GM18909 (cell line): ENCODE results near the gene KRT78.
"Not testable (repeated sequence)": the region's sequence is repeated elsewhere in the genome, so short reads cannot be mapped to it uniquely, and the experiment has no call there.

Source experiments
- ATAC-seq: cut with Tn5 transposase; IDR thresholded peaks from one replicate; pipeline ENCODE4 v1.9.1; 2021; ENCODE audit warnings: mild to moderate bottlenecking; ENCODE audit not compliant: unreplicated experiment, poor library complexity

Gene KRT78

DNA sequence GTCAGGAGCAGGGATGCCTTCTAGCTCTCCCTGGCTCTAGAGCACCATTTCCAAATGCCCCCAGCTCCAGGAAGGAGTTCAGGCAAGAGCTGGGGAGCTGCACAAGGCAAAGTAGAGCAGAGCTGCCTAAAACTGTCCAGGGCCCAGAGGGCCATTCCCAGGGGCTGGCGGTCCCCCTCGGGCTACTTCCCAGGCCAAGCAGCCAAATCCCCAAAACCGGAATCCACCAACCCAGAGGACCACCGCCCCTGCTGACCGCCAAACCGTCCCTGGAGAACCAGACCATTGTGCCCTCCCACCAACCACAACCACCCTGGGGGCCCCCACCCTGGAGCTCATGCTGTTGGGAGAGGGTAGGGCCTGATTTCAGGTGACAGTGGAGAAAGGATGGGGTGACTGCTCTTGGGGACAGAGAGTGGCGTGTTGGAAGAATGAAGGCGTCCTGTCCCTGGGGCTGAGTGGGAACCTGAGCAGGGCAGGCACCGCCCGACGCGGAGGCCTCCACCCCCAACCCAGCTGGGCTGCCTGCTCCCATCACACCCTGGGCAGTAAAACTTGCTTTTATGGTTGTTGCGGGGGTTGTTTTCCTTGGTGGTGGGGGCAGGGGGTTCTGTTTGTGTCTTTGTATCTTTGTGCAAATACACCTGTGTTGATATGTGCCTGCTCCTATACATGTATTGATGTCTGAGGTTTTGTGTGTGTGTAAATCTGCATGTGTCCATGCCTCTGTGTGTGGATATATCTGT is 24.0 kb upstream of the KRT78 start:
- ATAC-seq = no peak

DNA sequence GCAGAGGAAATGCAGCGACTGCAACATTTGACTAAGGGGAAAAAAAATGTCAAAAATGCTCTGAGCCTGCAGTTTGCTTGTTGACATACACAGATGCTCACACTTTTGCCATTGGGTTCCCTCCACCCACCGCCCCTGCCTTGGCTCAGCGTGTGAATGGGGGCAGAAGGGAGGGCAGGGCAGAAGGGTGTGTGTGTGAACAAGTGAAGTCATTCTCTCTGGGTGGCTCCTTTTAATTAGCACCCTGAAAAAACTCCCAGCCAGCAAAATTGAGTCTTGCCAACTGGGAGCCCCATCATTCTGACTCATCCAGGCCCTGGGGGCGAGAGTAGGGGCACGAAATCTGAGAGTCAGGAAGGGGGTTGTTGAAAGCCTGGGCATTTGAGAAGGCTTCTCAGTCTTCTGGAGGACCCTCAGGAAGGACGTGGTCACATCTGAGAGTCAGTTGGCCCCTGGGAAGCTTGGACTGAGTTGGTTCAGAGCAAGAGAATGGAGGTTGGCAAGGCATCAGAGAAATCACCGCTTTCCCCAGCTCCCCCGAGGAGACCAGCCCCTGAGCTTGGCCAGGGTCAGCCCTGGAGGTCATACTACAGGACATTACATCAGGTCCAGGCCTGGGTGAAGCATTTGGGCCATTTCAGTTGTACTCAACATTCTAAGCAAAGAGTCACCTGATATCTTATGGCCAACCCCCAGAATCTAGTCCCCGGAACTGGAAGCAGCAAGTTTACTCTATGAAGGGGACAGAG is 22.7 kb upstream of the KRT78 start:
- ATAC-seq = no peak

DNA sequence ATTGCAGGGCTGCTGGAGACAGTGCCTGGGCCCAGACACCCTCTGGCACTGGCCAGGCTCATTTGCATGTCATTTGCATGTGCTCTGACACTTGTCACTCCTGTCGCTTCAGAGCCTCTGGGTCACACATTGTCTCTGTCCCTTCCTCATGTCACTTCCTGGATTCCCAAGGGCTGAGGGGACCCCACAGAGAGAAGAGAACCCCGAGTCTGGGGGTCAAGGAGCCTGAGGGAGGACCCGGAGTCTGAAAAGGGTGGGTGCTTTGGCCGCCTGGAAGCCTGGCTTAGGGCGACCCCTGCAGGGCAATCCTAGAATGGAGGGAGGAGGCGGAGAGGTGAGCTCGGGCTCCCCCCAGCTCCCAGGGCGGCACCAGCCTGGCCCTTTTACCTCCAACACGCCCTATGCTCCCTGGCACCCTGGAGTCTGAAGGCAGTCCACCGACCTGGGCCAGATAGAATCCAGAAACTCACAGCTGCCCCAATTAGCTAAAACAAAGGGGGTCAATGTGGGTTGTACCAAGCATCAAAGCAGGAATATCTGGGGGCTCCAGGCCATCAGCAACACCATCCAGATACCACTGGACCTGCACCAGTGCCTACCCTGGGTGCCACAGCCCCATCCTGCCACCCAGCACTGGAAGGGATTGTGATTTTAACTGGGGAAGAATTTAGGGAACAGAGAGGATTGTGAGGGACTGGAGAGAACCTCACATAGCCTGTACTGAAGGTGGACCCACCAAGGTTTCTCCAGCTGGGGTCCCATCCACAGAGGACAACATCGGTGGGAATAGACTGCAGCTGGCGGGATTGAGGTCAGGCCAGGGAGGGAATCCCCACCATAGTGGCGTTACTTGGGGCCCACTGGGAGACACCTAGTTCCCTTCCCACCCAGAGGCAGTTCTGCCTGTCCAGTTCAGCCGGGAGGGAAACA is 21.8 kb upstream of the KRT78 start:
- peak; percentile 57 for ATAC-seq

DNA sequence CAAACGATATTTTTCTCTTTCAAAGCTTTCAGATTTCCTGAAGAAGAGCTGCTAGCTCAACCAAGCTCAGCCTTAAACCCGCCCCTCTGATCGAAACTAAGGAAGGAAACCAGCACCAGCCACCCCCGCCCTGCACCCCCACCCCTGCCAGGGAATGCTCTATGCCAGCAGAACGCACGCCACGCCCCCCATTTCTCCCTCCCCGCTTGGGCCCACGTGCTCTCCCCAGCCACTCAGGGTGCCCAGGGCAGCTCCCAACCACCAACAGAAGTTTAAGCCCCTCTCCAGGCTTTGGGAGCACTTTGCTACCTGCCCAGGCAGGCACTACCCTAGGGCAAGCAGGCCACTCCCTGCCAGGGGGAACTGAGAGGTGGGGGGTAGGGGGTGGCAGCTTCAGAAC is 18.8 kb upstream of the KRT78 start:
- ATAC-seq = no peak

DNA sequence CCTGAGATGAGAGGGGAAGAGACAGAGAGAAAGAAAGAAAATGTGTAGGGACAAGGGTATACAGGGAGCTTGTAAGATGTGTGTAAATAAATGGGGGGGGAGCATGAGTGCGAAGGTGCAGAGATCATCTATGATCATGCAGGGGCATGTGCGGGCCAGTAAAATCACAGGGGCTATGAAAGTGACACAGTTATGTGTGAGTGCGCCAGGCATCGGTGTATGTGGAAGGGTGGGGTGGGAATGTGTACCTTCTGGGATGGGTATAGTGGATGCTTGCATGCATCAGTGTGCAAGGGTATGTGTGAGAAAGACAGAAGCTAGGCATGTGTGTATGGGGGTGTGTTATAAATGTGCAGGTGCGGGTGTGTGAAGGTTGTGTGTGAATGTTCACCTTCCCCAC is 18.4 kb upstream of the KRT78 start:
- ATAC-seq = no peak

DNA sequence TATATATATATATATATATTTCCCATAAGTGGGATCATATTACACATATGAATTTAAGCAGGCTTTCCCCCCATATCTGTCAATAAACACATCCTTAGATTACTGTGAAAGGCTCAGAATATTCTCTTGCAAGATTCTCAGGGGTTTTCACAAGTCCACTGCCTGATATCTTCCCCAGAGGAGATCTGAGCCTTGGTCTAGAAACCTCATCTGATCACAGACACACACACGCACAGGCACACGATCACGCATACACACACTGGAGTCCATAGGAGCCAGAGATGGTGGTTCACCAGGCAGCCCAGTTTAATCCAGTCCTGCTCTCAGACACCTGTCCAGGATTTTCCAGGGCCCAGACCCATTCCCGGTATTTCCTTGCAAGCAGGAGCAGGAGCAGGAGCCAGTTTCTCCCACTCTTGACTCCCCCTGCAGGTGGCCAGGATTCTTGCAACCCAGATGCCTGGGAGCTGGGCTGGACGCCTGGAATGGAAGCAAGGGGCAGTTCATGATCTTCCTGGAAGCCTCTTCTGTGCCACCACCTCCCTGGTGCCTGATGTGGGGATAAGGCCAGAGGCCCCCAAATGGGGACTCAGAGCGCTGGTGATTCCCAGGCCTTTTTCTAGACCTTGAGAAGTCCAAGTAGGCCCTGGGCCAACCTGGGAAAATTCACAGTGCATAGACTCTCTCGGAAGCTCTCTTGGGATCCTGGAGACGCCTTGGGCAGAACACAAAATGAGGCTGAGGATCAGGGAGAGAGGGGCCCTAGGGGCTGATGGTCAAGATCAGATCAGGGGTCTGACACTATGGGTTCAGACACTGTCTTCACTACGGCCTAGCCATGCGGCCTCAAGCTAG is 16.5 kb upstream of the KRT78 start:
- no peak for ATAC-seq

DNA sequence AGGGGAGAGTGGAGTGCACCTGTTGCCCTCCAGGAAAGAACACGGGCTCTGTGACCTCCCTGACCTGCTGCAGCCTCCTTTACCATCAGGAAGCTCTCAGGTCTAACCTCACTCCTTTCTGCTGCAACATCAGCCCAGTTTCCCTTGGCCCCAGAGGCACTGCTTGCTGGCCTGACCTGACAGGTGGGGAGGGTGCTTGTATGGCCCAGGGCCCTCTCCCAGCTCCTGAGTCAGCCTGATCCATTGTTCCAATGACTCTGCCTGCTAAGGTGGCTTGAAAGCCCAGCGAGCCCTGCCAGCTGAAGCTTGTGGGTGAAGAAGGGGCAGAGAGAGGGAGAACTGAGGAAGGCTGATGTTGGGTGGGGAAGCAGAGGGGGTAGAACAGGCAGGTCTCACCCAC is 13.2 kb upstream of the KRT78 start:
- no peak for ATAC-seq

DNA sequence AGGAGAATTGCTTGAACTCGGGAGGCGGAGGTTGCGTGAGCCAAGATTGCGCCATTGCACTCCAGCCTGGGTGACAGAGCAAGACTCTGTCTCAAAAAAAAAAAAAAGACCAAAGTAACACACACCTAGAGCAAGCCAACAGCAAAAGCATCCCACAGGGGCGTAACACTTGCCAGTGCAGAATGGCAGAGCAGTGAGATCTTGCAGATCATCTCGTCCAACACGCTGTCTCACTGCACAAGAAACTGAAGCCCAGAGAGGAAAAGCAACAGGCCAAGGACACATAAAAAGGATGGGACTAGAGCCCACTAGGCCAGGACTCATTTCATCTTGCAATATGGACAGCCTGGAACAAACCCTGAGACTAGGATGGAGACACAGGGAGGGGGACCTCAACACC is 12.7 kb upstream of the KRT78 start:
- ATAC-seq = no peak

DNA sequence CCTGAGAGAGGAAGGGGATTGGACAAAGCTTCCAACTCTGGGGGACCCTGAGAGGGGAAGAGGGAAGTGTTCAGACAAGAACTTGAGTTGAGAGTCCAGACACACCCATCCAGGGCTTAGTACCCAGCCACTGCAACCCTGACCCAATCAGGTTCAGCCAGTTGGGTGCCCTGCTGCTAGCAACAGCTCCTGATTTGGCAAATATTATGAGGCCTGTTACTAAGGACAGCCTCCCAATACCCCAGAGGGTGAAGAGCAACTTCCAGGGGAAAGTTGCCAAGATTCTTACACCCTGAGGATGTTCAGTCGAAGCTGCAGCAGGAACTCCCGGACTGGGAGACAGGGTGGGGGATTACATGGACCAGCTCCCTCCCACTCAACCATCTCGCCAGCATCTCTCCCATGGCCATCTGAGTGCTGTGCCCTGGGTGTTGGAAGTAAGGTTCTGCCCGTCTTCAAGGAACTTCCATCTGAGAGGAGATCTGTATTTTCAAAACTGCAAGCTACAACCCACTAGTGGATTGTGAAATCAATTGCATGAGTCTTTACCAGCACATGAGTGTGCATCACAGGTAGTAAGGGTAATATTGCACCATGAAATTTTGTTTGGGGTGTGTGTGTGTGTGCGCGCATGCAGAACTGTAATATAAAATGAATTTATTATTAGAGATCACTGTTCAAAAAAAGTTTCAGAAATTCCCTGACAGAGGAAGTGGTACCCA is 11.5 kb upstream of the KRT78 start:
- ATAC-seq = no peak

DNA sequence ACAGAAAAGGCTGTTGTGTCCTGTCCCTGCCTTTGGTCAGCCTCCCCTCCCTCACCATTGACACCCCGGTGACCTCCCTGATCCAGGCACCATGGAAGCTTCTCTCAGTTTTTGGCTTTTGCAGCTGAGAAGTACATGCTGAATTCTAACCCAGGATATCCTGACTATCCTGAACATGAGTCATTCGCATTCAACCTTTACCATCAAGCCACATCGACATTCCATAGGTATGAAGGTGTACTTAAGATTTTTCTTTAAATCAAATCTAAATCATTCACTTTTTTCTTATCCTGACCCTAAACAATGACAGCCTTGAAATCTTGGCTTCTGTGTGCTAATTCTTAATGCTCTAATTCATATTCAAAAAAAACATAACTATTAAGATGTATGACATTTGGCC is 8.7 kb upstream of the KRT78 start:
- no peak for ATAC-seq

DNA sequence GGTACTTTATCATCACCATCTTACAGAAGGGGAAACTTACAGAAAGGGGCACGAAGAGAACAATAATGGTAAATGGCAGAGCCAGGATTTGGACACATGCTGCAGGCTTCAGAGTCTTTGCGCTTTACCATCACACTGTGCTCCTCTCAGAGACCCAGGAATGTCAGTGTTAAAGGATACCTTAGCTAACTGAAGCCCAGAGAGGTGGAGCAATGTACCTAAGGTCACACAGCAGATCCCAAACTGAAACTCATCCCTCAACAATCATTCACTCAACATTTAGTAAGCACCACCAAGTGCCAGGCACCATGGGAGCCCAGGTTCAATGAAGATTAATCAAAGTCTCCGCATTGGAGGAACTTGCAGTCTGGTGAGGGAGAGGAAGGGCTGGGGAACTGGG is 8.0 kb upstream of the KRT78 start:
- no peak for ATAC-seq

DNA sequence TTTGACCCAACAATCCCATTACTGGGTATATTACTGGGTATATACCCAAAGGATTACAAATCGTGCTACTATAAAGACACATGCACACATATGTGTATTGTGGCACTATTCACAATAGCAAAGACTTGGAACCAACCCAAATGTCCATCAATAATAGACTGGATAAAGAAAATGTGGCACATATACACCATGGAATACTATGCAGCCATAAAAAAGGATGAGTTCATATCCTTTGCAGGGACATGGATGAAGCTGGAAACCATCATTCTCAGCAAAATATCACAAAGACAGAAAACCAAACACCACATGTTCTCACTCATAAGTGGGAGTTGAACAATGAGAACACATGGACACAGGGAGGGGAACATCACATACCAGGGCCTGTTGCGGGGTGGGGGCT is 7.3 kb upstream of the KRT78 start:
- not testable (repeated sequence) for ATAC-seq

DNA sequence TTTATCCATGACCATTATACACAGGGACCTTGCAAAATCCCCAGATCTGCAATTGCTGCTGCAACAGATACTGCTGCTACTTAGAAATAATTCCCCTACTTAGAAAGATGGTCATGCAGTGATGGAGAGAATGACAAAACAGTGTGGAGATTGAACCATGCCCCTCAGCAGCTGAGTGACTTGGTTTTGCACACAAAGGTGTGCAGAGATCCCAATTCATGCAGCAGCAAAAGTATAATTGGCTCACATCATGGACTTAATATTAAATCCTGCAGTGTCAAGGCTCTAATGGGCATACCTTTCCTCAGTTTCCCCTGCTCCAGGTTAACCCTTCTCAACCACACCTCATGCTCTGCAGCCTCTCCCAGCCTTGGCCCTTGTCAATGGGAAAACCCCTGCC is 3.0 kb upstream of the KRT78 start:
- ATAC-seq = no peak

DNA sequence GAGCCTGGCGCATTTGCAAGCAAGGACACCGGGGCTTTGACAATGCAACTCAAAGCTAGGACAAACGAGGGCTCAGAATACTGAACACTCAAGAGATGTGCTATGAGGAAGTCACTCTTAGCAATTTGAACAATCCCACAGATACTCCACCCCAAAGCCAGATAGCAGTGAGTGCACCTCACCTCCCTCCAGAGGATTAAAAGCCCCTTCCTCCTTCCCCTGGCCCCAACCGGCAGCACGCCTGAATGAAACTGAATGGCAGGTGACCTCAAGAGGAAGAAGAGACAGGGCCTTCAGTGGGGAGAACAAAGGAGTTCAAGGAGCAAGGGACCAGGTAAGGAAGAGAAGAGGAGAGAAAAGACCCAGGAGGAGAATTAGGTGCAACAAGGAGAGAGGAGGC is 1.9 kb upstream of the KRT78 start:
- no peak for ATAC-seq

DNA sequence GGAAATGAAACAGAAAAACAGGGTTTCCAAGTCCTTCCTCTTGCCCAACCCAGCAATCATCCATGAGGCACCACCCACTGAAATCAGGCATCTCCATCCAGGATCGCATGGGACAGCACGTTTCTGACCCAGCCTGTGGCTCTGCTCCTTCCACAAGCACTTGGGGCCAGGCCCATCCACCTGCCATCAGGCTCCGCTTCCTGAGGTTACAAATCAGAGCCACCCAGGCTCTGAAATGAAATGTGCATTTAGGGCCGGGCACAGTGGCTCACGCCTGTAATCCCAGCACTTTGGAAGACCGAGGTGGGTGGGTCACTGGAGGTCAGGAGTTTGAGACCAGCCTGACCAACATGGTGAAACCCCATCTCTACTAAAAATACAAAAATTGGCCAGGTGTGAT is 717 bp upstream of the KRT78 start:
- ATAC-seq = no peak

DNA sequence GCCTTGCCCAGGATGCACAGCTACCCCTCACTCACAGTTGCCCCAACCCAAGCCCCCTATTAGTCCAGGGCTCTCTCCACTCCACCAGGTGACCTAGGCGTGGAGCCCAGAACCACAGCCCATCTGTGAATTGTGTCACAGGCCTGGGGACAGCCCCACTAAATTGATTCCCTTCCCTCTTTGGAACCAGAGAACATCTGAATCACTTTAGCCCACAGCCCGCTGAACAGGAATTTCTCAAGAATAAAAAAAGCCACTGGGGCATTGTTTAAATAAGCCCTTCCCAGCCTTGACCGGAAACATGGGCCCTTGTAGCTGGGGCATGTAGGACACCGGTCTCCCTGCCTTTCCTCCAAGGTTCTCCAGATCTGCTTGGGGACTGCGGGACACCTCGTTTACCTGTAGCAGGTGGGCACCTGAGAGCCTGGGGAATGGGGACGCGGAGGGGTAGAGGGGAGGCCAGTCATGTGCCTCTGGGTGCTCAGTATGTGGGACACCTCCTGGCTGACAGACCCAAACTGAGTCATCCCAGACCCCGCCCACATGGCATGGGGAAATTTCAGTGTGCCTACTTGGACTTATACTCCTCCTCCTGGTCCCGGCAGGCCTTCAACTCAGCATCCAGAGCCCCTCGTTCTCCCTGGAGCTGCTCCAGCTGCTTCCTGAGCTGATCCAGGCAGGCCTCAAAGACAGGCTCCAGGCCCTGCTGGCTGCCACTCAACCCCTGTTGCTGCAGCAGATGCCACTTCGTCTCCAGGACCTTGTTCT is 1.3 kb downstream of the KRT78 start:
- no peak for ATAC-seq

DNA sequence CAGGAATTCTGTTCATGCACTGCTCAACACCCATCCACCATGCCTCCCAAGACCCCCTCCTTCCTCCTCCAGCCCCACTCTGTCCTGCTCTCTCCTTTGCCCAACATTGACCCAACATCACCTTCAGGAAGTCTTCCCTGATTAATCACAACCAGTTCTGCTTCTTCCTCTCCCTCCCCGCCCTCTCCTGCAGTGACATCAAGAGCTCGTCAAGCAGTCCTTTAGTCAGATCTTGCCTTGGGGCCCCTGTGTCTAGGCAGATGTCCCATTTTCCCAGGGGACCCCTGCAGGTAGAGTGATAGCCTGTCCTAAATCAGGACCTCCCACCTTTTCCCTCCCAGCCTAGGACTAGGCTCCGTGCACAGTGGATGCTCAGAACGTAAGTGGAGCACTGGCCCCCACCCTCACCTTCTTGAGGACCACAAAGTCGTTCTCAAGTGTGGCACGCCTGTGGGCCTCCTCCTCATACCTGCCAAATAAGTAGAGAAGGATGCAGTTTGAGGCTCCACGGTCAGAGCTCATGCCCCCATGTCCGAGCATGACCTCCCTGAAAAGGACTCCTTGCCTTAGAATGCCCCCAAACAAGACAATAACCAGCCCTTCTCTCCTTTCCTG is 2.3 kb downstream of the KRT78 start:
- no peak for ATAC-seq

DNA sequence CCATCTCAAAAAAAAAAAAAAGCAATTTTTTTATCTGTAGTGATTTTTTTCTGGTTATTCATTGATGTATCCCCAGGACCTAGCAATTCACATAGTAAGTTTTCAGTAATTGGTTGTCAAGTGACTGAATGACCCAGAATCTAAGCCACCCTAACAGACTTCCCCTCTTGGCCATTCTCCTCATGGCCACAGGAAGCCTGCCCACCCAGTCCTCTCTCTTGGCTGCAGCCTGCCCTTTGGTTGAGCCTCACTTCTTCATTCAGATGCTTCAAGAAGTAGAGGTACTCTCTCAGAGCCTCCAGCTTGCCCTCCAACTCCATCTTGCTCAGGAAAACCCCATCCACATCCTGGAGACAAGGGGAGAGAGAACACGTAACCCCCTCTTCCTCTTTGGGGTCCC is 2.8 kb downstream of the KRT78 start:
- no peak for ATAC-seq
